GM18951 (cell line): ENCODE measurements around the gene PLD5.
"Not testable (repeated sequence)": the region's sequence is repeated elsewhere in the genome, so short reads cannot be mapped to it uniquely, and the experiment has no call there.

Experiments
- POLR2A ChIP-seq: IDR thresholded peaks from 4 replicates; pipeline ENCODE4 v1.6.1; 2011; ENCODE audit warnings: mild to moderate bottlenecking; ENCODE audit not compliant: insufficient read length, insufficient read depth; ENCODE audit errors: extremely low read depth
- in situ Hi-C: fragments of 300-500 bp; cut with MboI; formaldehyde crosslinking; loops from one replicate; pipeline ENCODE4 v1.12.0; 2022; ENCODE audit warnings: low sequenced_read_pairs, mixed read lengths, inconsistent platforms; ENCODE audit not compliant: unreplicated experiment

PLD5 gene

GRCh38 chr1:242197907-242198820 lies 326.3 kb downstream of the PLD5 start:
- in situ Hi-C loops = no loop called here

DNA sequence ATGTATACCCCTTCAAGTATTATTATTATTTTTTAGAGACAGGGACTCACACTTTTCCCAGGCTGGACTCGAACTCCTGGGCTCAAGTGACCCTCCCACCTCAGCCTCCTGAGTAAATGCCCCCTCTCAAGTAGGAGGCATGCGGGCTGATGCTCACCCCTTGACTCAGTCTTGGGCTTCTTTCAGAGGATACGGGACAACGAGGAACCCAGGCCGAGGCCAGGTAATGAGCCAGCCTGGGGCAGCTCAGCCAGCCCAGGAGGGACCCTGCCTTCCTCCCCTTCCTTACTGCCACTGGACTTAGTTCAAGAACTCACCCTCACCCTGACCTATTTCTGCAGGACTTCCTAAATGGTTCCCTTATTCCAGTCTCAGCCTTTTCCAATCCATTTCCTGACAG lies 327.6 kb downstream of the PLD5 start:
- in situ Hi-C loops = no loop called here
- TF ChIP-seq POLR2A = no peak

More at GRCh38 chr1:242197907-242198820, 326.3 kb downstream of the PLD5 start:
- no peak for TF ChIP-seq POLR2A

DNA sequence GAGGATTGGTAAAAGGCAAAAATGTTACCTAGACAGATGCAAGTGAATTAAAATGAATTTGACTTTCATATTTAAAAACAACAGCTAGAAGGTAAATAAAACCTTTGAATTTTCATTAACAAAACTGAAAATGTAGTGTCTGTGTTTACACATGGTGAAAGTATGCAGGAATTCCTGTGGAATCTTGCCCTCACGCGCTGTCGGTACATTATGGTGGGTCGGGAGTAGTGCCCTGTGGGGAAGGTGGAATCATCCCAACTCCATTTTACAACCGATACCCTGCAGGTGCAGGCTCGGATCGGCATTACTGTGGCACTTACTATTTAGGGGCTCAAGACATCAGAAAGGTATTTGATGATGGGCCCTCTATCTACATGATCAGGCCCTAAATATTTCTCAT lies 328.4 kb downstream of the PLD5 start:
- no peak for TF ChIP-seq POLR2A
- in situ Hi-C loops = no loop called here

DNA sequence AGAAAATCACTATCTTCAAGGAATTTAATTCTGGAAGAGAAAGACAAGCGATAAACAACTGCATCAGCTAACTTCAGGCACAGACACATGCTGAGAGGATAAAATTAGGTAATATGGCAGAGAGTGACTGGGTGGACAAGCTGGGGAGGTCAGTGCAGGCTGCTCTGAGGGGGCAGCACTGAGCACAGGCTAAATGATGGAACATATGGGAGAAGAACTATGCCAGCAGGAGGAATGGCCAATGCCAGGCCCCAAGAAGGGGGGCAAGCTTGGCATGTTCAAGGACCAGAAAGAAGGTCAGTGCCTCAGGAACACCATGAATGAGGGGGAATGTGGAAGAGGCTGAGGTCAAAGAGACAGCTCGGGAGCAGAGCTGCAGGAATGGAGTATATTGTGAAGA lies 334.9 kb downstream of the PLD5 start:
- no peak for TF ChIP-seq POLR2A
- in situ Hi-C loops = no loop called here

- in situ Hi-C loops = no loop called here
- TF ChIP-seq POLR2A = no peak
Measured at GRCh38 chr1:242187816-242188215, 336.7 kb downstream of the PLD5 start.

GRCh38 chr1:242187171-242187570 lies 337.3 kb downstream of the PLD5 start:
- in situ Hi-C loops = no loop called here

DNA sequence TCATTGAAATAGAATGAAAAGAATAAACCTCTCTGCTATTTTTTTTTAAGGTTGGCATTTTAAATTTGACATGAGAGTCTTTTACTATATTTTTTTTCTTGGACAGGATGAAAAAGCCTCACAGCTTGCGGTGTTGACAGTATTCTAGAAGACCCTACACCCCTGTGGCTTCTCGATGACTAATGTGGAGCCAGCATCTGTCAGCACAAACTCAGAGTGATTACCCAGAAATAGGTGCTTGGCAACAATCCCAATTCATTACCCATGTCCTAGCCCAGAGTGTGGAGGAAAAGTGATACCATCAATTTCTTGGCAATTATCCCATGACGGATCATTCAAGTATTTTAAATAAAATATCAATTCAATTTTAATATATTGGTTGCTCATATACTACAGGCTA lies 338.8 kb downstream of the PLD5 start:
- TF ChIP-seq POLR2A = no peak
- in situ Hi-C loops = no loop called here

More at GRCh38 chr1:242187171-242187570, 337.3 kb downstream of the PLD5 start:
- no peak for TF ChIP-seq POLR2A

DNA sequence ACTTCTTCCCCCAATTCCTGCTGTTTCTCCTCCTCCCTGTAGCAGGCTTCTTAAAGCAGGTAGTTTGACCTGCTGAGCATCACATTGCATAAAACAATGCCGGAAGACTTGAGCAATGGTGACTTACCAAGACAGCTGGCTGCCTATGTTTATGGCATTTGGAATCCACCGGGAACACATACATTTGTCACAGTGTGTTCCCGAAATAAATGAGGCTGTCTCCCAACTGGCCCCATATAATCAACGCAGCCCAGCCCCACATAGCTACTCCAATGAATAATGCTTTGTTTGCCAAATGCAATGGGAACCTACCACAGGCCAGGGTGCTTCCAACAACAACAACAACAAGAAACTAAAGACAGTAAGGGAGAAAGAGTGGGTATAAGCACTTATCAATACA lies 339.5 kb downstream of the PLD5 start:
- in situ Hi-C loops = no loop called here
- TF ChIP-seq POLR2A = no peak

DNA sequence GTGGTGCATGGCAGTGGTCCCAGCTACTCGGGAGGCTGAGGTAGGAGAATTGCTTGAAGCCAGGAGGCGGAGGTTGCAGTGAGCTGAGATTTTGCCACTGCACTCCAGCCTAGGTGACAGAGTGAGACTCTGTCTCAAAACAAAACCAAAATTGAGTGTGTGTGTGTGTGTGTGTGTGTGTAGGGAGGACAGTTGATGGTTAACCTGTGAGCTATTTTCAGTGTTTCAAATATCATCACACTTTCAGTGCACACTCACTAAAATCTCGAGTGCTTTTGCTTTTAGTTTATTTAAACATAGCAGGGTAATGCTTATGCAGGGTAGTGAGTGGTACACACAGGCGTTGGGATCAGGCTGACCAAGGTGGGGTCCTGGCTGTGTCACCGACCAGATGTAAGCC lies 344.7 kb downstream of the PLD5 start:
- in situ Hi-C loops = not testable (repeated sequence)

DNA sequence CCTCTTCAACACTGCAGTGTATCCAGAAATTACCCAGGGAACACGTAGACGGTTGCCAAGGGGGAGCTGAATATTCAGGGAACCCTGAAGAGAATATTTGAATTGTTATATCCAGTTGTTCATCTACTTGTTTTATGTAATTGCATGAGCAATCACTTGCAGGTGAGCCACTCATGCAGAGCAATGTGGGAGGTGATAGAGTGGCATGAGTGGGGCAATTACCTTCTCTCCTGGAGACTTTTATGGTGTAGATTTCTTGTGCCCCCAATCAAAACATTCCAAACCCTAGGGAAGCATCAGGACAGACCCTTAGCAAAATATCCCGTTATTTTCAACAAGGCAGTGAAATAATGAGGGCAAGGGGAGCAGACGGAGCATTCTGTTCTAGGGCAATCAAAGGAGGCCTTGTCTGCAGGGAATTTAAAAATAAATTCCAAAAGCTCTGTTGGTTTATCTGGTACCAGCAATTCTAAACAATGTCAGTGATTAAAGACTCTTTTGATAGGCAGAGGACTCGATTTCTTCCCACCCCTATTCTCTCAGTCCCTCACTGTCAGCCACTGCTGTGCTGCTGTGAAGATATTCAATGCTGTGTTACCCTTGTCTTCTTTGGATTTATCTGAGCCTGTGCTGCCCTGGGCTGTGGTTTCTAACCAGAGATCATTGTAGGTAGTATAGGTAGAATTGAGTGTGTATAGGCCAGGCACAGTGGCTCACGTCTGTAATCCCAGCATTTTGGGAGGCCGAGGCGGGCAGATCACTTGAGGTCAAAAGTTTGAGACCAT lies 345.4 kb downstream of the PLD5 start:
- in situ Hi-C loops = no loop called here
- no peak for TF ChIP-seq POLR2A

DNA sequence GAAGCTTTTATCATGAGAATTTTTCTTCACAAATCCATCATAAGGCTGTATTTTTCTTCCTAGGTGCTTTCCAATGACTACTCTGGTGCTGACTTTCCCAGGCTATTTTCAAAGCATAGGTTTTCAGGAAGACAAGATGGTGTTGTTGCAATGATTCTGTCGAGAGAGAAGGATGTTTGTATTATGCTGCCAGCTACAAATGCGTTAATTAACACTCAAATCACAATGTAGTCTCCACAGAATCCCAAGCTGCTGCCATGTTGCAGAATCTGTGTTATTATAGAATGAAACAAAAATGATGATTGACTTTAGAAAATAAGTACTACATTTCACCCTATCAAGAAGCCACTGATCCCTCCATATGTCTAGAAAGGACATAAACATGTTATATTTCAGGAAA lies 346.1 kb downstream of the PLD5 start:
- in situ Hi-C loops = no loop called here
- TF ChIP-seq POLR2A = no peak

GRCh38 chr1:242162140-242162539 lies 362.4 kb downstream of the PLD5 start:
- no peak for TF ChIP-seq POLR2A
- in situ Hi-C loops = no loop called here

DNA sequence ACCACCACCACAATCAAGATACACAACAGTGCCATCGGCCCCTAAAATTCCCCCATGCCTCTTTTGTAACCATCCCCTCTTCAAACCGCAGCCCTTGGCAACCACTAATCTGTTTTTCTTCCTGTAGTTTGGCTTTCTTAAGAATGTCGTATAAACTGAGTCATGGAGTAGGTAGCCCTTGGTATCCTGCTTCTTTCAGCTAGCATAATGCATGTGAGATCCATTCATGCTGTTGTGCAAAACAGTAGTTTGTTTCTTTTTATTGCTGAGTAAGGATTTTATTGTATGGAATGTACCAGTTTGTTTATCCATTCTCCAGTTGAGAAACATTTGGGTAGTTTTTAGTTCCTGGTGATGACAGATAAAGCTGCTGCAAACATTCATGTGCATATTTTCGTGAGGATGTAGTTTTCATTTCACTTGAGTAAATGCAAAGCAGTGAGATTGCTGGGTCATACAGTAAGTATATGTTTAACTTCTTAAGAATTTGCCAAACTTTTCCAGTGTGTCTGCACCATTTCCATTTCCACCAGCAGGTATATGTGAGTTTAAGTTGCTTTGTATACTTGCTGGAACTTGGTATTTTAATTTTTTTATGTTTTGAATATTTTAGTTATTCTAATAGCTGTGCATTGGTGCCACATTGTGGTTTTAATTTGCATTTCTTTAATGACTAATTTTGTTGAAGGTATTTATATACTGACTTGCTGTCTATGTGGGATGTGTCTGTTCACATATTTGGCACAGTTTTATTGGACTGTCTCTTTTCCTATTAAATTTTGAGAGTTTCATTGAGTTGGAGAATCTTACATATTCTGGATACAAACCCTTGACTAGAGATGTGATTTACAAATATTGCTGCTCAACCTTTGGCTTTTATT lies 377.2 kb downstream of the PLD5 start:
- TF ChIP-seq POLR2A = no peak
- in situ Hi-C loops = no loop called here
